NCI-H82 treated with DMSO at 0.1 percent for 48 hours (cell line): ENCODE data around the gene AKAP13.
A peak's percentile ranks its signal among the peaks of the same experiment; 100 is the strongest.

Experiments used
- DNase-seq: peaks from one replicate; lab custom pipeline; 2025; ENCODE audit not compliant: unreplicated experiment; lab: John Stamatoyannopoulos, UW

AKAP13 gene

DNA sequence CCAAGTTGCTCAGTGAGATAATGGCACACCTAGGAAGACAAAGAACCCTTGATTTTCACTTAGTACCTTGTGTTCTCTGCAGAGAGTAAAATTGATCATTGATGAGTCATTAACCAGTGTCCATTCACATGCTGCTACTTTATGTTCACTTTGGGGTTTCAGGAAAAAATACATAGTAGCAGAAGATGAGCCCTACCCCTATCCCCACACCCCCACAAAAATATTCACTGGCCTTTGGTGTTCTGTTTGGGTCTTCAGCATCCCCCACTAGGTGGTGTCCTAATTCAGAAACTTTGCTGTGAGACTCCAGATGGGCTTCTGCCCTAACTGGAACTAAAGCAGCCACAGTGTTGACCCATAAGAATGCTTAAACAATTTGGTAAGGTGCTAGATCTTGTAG lies 235.5 kb downstream of the AKAP13 start:
- peak; percentile 24 for DNase-seq

DNA sequence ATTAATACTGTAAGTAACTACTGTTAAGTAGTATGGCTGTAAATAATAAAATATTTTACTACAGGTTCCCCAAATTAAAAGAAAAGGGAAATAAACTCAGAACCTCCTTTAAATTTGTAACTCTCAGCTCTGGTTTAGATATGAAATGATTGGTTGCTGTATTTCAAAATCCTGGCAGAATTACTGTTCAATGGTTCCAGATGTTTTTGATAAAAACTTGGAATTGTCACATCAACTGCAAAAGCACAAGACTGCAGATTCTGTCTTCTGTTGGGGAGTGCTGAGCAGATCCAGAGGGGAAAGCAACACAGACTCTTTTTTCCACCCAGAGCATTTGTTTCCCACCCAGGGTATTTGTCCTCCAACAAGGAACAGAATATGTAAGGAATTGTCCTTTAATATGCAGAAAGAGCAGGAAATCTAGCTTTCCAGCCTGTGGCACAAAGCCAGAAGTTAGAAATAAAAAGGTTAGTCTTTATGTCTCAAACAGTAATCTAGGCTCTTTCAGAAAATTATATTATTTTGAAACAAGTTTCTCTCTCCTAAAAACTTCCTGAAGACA lies 236.2 kb downstream of the AKAP13 start:
- no peak for DNase-seq

DNA sequence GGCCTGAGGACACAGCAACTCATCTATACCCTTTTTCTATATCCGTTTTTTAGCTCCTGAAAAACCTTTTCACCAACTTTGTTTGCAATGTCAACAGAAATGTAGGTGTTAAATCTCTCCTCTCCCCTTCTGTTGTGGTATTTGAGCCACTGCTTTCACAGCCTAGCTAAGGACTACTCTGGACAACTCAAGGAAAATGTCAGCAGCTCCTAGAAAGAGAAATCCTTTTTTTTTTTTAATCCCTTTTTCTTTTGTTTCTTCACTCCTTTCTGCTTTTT lies 237.8 kb downstream of the AKAP13 start:
- no peak for DNase-seq

DNA sequence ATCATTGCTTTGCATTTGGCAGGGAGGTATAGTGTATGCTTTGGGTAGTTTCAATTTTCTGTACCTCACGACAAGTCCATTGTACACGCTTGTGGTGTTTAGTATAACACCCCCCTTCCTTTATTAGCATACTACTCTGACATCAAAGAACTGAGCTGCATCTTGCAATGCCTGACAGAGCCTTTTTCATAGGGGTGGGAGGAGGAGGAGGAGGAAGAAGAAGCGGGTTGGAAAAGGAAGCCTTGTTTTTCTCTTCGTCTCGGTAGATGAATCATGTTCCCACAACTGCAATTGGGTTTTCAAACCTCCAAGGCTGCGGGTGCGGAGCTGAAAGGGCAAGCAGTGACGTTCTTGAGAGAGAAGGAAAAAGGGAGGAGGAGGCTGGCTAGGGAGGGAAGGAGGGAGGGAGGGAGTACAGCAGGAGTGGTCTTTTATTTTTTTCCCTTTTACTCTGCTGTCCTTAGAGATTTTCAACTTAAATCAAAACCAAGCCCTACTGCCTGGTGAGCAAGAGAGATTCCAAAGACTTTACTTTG lies 238.6 kb downstream of the AKAP13 start:
- no peak for DNase-seq

DNA sequence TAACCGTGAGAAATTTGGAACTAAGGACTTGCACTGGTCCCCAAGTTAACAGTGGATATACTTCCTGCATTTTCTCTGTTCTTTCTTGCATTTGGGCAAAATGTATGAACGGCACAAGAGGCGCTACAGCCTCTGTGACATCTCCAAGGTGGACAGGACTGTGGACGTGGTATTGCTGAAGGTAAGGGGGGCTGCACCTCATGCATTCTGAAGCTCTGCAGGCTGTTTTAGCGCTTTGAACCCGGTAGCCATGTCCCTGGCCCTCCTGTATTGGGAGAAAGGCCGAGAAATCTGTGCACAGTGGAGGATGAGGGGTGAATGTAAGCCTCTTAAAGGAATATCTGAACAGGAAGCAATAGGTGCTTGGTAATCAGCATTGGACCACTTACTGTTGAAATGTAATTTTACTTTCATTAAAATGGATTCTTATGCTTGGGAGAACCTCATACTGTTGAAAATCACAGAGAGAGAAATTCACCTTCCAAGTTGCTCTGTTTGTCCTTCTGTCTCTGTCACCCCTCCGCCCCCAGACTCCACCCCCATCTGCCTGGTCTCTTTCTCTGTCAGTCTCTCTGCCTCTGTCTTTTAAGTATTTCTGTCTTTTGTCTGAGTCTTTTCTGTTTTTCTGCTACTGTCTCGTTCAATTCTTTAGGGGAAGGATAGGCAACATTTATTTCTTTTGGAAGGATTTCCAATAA lies 239.7 kb downstream of the AKAP13 start:
- DNase-seq, result no peak

DNA sequence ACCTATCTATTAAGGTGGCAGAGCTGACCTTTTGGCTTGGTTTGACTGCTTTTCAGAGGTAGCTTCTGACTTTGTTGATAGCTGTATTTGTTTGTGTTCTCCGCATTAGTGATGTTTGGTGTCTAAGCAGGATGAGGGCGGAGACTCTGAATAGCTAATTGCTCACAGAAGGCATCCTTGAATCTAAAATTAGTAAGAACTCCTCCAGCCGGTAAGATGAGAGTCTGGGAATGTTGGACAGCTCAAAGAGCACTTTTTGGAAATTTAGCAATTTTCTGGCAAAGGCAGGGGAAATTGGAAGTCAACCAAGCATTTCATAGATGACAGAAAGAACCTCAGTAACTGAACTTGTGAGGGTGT lies 240.3 kb downstream of the AKAP13 start:
- no peak for DNase-seq

DNA sequence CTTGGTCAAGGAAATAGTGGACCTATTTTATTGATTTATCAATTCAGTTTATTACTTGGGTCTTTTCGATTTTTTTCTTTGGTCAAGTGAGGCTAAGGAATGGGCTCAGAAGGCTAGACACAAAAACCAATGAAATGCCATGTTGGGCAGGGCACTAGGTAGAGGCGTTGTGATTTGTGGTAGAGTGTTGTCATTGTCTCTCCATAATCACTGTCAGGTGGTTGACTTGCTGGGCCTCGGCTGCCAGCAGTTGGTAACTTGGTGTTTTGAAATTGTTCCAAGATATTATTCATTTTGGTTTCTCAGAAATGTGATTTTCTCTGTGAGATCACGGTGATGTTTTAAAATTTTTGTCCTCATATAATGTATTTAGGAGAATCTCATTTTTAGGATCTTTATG lies 240.7 kb downstream of the AKAP13 start:
- DNase-seq, result no peak

DNA sequence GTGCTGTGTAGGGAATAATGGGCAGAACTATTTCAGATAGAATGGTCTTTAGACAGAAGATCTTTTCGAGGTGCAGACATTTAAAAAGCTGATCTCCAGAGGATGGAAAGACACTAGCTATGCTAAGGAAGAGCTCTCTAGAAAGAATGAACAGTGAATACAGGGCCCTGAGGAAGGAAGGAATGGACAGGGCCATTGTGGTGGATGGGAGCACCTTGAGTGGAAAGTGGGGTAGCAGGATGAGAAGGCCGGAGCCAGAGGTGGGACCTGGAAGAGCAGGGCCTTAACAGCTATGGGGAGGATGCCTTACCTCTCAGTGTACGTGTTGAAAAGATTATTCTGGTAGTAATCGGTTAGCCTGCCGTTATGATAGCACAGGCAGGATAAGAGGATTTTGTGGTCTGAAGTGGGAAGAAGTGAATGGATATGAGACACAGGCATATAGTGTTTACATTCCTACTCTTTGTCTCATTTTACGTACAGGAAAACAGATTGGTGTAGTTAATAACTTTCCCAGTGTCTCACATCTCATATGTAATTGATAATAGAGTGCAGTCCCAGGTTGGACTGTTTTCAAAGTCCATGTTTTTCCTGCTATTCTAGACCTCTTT lies 241.9 kb downstream of the AKAP13 start:
- DNase-seq, result peak; percentile 46

DNA sequence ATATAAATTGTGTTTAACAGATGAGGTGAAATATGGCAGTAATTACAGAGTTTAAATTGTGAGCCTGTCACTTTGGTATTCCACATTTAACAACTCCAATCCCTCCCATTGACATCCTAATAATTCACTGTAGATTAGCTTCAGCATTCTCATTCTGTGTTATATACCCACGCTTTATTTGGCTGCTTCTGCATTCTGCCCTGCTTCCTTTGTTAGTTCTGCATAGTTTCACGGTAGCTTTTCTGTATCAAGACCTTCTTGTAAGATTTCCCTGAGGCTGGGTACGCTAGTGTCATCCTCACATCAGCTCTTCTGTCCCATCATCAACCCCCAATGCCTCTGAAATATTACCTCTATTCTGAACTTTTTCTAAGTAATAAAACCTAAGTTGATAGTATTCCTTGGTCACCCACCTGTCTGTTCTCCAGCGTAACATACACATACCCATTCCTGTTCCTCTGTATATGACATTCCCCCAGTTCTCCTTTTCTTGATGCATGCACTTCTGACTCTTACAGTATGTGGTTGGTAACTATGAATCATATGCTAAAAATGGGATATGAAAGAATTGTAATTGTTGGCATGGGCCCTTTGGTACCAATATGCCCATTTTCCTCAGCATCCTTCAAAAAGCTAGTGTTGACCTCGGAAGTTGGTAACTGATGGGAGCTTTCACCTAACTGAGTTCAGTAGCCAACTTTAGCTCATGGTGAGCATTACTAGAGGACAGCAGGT lies 243.1 kb downstream of the AKAP13 start:
- no peak for DNase-seq

DNA sequence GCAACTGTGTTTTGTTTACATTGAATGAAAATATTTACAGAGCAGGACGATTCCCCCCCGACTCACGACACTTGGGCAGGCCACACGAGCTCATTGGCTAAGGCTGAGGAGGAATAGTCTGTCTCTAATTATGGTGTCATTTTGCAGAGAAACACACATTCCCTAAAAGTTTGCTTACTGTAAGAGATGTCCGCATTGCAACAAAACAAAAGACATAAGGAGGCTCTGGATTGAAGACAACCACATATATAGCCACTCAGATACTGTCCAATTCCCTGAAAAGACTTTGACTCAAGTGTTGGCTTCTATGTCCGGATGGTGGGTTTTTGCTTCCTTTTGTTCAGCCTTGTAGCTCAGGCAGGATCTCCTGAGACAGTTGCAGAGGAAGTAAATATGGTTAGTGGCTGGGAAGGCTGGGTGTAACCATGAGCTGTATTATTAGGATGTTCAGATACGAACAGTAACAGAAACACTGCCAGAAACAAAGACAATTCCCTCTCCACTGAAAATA lies 243.9 kb downstream of the AKAP13 start:
- DNase-seq, result no peak

DNA sequence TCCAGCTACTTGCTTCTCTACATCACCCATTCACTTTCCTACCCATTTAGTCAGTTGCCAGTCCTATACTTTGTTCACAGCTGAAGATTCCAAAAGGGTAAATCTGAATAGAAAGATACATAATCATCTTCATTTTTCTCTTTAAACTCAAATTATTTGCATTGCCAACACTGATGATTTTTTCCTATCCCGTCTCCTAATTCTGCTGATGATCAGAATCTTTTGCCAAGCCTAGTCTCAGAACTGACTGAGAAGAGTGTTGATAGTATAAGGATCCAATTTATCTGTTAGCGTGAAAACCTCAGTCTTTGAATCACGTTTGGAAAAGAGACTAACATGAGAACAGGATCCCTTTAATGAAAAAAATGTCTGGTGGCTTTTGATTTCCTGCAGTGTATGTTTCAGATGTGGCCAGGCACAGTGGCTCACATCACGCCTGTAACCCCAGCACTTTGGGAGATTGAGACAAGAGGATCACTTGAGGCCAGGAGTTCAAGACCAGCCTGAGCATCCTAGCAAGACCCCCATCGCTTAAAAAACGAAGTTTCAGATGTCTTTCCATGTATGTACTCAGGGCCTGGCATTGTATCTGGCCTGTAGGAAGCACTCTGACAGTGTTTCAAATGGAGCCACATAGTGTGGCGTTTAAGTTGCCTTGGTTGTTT lies 244.9 kb downstream of the AKAP13 start:
- DNase-seq, result no peak

DNA sequence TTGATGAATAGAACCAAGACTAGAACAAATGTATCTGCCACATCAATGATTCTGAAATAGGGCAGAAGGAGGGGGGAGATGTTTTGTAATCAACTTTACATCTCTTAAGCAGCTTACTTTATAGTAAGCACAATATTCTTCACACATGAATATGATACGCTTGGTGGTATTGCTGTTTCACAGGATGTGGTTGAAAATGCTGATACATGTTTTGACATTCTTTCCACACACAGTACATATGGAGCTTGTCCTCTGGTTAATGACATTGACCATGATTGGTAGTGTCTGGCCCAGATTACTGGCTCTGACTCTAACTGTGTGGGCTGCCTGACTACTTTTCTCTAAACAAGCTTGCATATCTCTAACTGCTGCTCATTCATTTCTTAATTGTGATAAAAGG lies 245.5 kb downstream of the AKAP13 start:
- no peak for DNase-seq

DNA sequence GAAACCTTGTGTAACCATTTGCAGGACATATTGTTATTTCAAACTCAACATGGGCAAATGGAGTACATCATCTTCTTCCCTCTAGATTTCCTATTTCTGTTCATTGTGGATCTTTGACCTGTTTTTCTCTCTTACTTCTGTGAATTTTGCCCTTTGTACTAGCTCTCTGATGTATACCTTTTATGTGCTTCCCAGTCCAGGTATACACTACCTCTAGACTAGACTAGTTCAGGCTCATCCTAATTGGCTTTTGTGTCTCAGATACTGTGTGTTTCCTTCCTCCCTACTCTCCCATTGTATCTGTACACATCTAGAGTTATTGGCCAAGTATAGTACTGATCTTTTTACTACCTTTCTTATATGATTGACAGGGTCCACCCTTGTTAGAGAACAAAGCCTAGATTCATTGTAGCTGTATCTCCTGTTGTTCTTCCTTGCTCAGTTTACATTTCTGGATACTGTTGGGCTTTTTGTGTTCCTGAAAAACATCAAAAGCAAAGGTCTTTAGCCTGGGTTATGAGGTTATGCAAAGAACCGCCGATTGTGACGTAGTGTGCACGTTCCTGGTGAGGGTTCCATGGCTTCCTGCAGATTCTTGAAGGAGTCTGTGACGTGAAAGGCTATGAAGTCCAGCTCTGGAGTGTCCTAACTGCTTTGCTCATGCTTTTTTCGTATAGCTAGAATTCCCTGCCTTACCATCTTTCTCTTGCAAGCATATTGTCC lies 247.0 kb downstream of the AKAP13 start:
- DNase-seq, result no peak

DNA sequence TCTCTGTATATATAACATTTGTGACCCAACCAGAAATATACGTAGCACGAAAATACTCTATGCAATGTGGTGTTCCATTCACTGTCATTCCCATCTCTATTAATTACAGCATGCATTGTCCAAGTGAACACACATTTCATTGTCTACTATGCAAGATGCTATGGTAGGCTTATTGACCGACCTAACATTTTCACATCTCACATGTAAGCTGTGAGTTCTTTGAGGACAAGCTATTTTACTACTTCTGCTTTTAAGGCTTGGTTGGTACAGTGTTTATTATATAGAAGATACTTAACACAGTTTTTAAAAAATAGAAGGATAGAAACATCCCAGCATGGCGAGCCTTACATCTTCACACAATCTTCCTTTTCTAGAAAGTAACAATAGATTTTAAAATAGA lies 249.9 kb downstream of the AKAP13 start:
- no peak for DNase-seq

DNA sequence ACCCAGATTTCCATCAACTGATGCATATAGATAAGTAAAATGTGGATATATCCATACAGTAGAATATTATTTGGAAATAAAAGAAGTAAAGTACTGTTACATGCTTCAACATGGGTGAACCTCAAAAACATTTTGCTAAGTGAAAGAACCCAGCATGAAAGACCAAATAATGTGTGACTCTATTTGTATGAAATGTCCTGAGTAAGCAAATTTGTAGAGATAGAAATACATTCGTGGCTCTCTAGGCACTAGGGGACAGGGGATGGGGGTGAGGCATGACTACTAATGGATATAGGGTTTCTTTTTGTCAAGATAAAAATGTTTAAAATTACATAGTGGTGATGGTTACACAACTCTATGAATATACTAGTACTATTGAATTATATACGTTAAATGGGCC lies 250.6 kb downstream of the AKAP13 start:
- DNase-seq, result no peak

DNA sequence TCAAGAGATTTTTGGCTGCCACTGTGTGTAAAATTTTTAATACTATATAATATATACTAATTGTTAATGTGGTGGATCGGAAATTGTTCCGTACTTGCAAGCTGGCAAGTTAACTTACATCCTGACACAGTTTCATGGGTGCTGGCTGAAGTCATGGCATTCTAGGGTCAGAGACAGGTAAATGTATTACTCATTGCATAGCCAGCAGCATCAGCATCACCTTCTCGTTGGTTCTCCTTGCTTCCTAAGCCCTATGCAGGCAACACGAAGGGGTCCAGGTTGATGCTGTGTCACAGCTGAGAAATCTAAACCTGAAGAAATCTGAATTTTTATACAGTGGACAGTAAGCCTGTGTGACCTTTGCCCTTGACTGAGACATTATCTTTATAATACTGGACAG lies 251.6 kb downstream of the AKAP13 start:
- DNase-seq, result no peak

DNA sequence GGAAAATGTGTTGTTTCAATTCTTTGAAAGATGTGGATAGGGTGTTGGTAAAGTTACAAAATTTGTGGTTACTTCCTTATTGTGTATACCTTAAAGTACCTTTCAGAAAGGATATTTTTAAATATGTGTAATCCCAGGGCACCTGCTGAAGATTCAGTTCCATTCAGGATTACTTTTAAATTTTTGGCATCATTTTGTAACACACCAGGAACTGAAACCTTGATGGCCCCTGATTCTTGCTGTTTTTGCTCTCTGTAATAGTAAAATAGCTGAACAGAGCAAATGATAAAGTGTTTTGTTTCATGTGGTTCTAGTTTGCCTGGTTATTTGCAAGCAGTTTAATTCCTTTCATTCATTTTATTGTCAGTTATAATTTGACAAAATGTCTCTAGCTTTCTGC lies 253.5 kb downstream of the AKAP13 start:
- no peak for DNase-seq

DNA sequence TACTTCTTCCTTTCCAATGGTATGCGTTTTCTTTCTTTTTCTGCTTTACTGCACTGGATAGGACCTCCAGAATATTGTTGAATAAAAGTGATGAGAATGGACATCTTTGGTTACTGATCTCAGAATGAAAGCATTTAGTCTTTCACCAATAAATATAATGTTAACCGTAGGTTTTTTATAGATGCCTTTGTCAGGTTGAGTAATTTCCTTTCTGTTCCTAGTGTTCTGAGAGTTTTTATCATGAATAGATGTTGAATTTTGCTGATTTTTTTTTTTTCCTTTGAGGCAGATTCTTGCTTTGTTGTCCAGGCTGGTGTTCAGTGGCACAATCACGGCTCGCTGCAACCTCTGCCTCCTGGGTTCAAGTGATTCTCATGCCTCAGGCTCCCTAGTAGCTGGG lies 255.9 kb downstream of the AKAP13 start:
- no peak for DNase-seq

DNA sequence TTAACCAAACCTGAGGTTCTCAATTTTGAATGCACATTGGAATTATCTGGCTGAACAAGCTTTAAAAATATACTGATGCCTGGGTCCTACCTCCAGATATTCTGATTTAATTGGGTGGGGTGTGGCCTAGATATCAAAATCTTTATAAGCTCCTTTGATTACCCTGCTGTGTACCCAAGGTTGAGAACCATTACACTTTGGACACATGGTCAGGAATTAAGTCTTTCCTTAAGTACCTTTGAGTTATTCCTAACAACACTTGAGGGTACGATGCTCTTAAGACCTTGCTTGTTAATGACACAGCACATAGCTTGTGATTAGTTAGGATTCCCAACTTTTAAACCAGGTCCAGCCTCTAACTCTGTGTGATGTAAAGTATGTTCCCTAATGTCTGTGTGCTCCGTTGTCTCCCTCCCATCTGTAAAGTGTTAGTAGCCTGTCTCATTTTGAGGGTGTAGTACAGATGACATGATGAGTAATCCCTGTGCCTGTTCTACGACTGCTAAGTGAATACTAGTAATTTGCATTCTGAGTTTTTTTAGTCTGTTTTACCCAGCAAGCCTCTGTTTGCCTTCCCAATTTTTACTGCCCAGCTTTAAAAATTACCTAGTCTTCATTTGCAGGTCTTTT lies 259.5 kb downstream of the AKAP13 start:
- peak; percentile 40 for DNase-seq

DNA sequence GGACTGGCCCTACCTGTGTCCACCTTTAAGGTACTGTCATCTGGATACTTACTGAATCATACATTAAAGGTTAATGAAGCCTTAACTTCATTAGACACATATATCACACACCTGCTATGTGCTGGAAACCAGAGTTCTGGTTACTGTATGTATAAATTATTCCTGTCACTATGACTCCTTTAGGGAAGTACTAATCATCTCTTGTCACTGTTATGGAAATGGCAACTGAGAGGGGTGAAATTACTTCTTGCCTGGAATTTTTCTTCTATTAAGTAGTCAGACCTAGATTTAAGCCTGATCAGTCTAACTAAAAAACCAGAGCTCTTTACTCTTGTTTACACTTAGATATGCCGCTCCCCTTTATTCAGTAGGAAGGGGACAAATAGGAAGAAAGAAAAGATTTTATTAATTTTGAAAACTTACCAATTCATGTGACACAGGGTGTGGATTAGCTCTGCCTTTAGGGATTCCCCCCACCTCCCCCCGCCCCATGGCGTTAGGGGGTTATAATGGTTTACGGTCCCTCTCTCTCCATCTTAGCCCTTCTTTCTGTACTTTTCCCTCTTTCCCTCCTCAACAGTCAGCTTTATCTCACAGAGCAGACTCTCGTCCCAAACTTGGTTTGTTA lies 261.8 kb downstream of the AKAP13 start:
- DNase-seq, result no peak
